GM18526 (cell line): ENCODE measurements around the gene FHIT.

Experiments
- POLR2A ChIP-seq: IDR thresholded peaks from 3 replicates; pipeline ENCODE4 v1.6.1; 2011; ENCODE audit not compliant: insufficient read length; ENCODE audit errors: extremely low read depth

FHIT gene

GRCh38 chr3:60086811-60087210 lies 1164.4 kb downstream of the FHIT start:
- TF ChIP-seq POLR2A = no peak

- no peak for TF ChIP-seq POLR2A
Measured at GRCh38 chr3:60085649-60086048, 1165.6 kb downstream of the FHIT start.

- no peak for TF ChIP-seq POLR2A
Measured at GRCh38 chr3:60081381-60082095, 1169.7 kb downstream of the FHIT start.

GRCh38 chr3:60080648-60081047 lies 1170.6 kb downstream of the FHIT start:
- TF ChIP-seq POLR2A = no peak

- no peak for TF ChIP-seq POLR2A
Measured at GRCh38 chr3:60079076-60079475, 1172.2 kb downstream of the FHIT start.

GRCh38 chr3:60076331-60076730 lies 1174.9 kb downstream of the FHIT start:
- TF ChIP-seq POLR2A = no peak

- no peak for TF ChIP-seq POLR2A
Measured at GRCh38 chr3:60073942-60074341, 1177.3 kb downstream of the FHIT start.

- no peak for TF ChIP-seq POLR2A
Measured at GRCh38 chr3:60073228-60073627, 1178.0 kb downstream of the FHIT start.

- TF ChIP-seq POLR2A = no peak
Measured at GRCh38 chr3:60070366-60070765, 1180.9 kb downstream of the FHIT start.

- TF ChIP-seq POLR2A = no peak
Measured at GRCh38 chr3:60065227-60065868, 1185.9 kb downstream of the FHIT start.

- TF ChIP-seq POLR2A = no peak
Measured at GRCh38 chr3:60064210-60065178, 1186.8 kb downstream of the FHIT start.

- TF ChIP-seq POLR2A = no peak
Measured at GRCh38 chr3:60056404-60056803, 1194.8 kb downstream of the FHIT start.

GRCh38 chr3:60055765-60056164 lies 1195.5 kb downstream of the FHIT start:
- no peak for TF ChIP-seq POLR2A

- no peak for TF ChIP-seq POLR2A
Measured at GRCh38 chr3:60053526-60054265, 1197.6 kb downstream of the FHIT start.

GRCh38 chr3:60048447-60048848 lies 1202.8 kb downstream of the FHIT start:
- no peak for TF ChIP-seq POLR2A
